ENCODE data around the gene TFF3.
"Not testable (repeated sequence)": the region's sequence is repeated elsewhere in the genome, so short reads cannot be mapped to it uniquely, and the experiment has no call there.

The TFF3 gene

GRCh38 chr21:42302794-42303193 is 12.4 kb downstream of the TFF3 start:
- DNase-seq = no peak

- DNase-seq = no peak
Measured at GRCh38 chr21:42302076-42302650, 13.0 kb downstream of the TFF3 start.

- DNase-seq = no peak
Measured at GRCh38 chr21:42301371-42302075, 13.7 kb downstream of the TFF3 start.

- no peak for DNase-seq
Measured at GRCh38 chr21:42300956-42301355, 14.3 kb downstream of the TFF3 start.

- no peak for DNase-seq
Measured at GRCh38 chr21:42300045-42300583, 15.1 kb downstream of the TFF3 start.

- no peak for DNase-seq
Measured at GRCh38 chr21:42299324-42300044, 15.7 kb downstream of the TFF3 start.

GRCh38 chr21:42298657-42299056 is 16.6 kb downstream of the TFF3 start:
- no peak for DNase-seq

- no peak for DNase-seq
Measured at GRCh38 chr21:42298237-42298636, 17.0 kb downstream of the TFF3 start.

GRCh38 chr21:42297377-42297776 is 17.8 kb downstream of the TFF3 start:
- no peak for DNase-seq

GRCh38 chr21:42296501-42296900 is 18.7 kb downstream of the TFF3 start:
- no peak for DNase-seq

GRCh38 chr21:42295845-42296244 is 19.4 kb downstream of the TFF3 start:
- no peak for DNase-seq

GRCh38 chr21:42294273-42294880 is 20.8 kb downstream of the TFF3 start:
- no peak for DNase-seq

- no peak for DNase-seq
Measured at GRCh38 chr21:42293649-42294272, 21.4 kb downstream of the TFF3 start.

- DNase-seq = not testable (repeated sequence)
Measured at GRCh38 chr21:42292563-42293142, 22.6 kb downstream of the TFF3 start.

GRCh38 chr21:42291751-42292562 is 23.3 kb downstream of the TFF3 start:
- DNase-seq = no peak

- no peak for DNase-seq
Measured at GRCh38 chr21:42291003-42291750, 24.0 kb downstream of the TFF3 start.

- DNase-seq = no peak
Measured at GRCh38 chr21:42290505-42290904, 24.7 kb downstream of the TFF3 start.

GRCh38 chr21:42289926-42290325 is 25.3 kb downstream of the TFF3 start:
- no peak for DNase-seq

- DNase-seq = no peak
Measured at GRCh38 chr21:42288962-42289361, 26.2 kb downstream of the TFF3 start.

GRCh38 chr21:42287193-42288083 is 27.8 kb downstream of the TFF3 start:
- DNase-seq = no peak

Measured in hematopoietic multipotent progenitor cell treated with erythropoietin and hydrocortisone succinate and interleukin-3 and kit ligand, for 8 days (in vitro differentiated cells).